ENCODE results near the gene ABCC5. TPM values are rescaled to one million over a fixed set of nuclear protein-coding genes. Genes with fewer than 3 reads are reported as not detected.
A peak's percentile ranks its signal among the peaks of the same experiment; 100 is the strongest.

Gene ABCC5
- polyA plus RNA-seq, 1 donor (not counting 4 experiments of a cell fraction or from before 2014, with no cell fraction given): 28.7 TPM

GRCh38 chr3:183924956-183925355, 92.7 kb downstream of the ABCC5 start:
- Histone ChIP-seq H3K9me1 (ENCODE audit: control insufficient read depth, extremely low read depth, insufficient read depth, low read length) (peaks cover 3% of the 10 kb centered on the region), H3K9ac (ENCODE audit: control insufficient read depth, extremely low read depth, insufficient read depth, low read length) (peak overlapping the region; percentile 67), H2AFZ (ENCODE audit: control insufficient read depth, low read length) (no peak overlapping the region), H3K4me2 (ENCODE audit: control insufficient read depth, extremely low read depth, insufficient read depth, low read depth, low read length) (peak overlapping the region; percentile 77), H3K27me3 (ENCODE audit: control insufficient read depth, extremely low read depth, insufficient read depth, low read length) (no peaks in the 10 kb centered on the region), H4K20me1 (ENCODE audit: control insufficient read depth, extremely low read depth, insufficient read depth, low read length) (peaks cover 4% of the 10 kb centered on the region), H3K27ac (ENCODE audit: control insufficient read depth, insufficient read depth, low read length) (peak overlapping the region; percentile 89), H3K79me2 (ENCODE audit: control insufficient read depth, insufficient read depth, low read length) (no peaks in the 10 kb centered on the region), H3K4me3 (ENCODE audit: control insufficient read depth in 2 of 3, extremely low read depth in 1 of 3, insufficient read depth in 2 of 3, low read depth in 1 of 3, low read length in 3 of 3) (peak overlapping the region in 2 of 3 experiments; percentile 16 to 40), H3K9me3 (ENCODE audit: control insufficient read depth, low read depth, low read length) (no peaks in the 10 kb centered on the region), H3K4me1 (ENCODE audit: control insufficient read depth, extremely low read depth, insufficient read depth, low read length) (peaks cover 20% of the 10 kb centered on the region), H3K36me3 (ENCODE audit: control insufficient read depth in 2 of 2, extremely low read depth in 1 of 2, insufficient read depth in 2 of 2, low read length in 2 of 2) (peaks cover 11 to 17% of the 10 kb centered on the region in 2 experiments)
- FAIRE-seq: peak; percentile 99
- dilution Hi-C loops (cut with MboI; ENCODE audit: extremely low pct_ligation_motif_present, low sequenced_read_pairs): no loop called here
- TF ChIP-seq EZH2 (IDR thresholded peaks at IDR 0.05; ENCODE audit: low read length) (no peak), CTCF (optimal IDR thresholded peaks at IDR 0.05 in 1 of 3, IDR thresholded peaks at IDR 0.05 in 1 of 3, conservative IDR thresholded peaks at IDR 0.05 in 1 of 3; ENCODE audit: extremely low read depth in 1 of 3, insufficient read depth in 2 of 3, low read length in 3 of 3) (no peak)
- peak; percentile 89 for DNase-seq (ENCODE audit: low read depth, low spot score)

DNA sequence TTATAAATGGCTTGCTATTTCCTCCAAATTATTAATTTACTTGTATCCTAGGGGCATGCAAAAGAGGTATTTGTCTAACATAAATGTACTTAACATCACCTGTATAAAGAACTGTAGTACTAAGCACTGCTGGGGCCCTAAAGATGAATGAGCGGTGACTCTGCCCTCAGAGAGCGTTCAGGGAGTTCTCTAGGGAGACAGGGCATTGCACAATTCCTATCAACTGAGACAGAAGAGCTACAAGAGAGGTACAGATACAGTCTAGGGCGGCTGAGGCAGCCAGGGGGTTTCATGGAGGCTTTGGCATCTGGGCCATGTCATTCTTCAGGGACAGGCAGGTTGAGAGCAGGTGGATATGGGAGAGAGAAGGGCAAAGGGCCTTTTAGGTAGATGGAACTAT, 93.1 kb downstream of the ABCC5 start:
- peak overlapping the region; percentile 67 for H3K9ac ChIP-seq (ENCODE audit: control insufficient read depth, extremely low read depth, insufficient read depth, low read length)
- DNase-seq (ENCODE audit: low read depth, low spot score) (no peak), FAIRE-seq (no peak)
- H3K79me2 ChIP-seq (ENCODE audit: control insufficient read depth, insufficient read depth, low read length): no peaks in the 10 kb centered on the region
- H2AFZ ChIP-seq (ENCODE audit: control insufficient read depth, low read length): no peak overlapping the region
- no peak for TF ChIP-seq CTCF (optimal IDR thresholded peaks at IDR 0.05 in 1 of 3, IDR thresholded peaks at IDR 0.05 in 1 of 3, conservative IDR thresholded peaks at IDR 0.05 in 1 of 3; ENCODE audit: extremely low read depth in 1 of 3, insufficient read depth in 2 of 3, low read length in 3 of 3)
- no peak for TF ChIP-seq EZH2 (IDR thresholded peaks at IDR 0.05; ENCODE audit: low read length)
- peaks cover 20% of the 10 kb centered on the region for H3K4me1 ChIP-seq (ENCODE audit: control insufficient read depth, extremely low read depth, insufficient read depth, low read length)
- H3K36me3 ChIP-seq (ENCODE audit: control insufficient read depth in 2 of 2, extremely low read depth in 1 of 2, insufficient read depth in 2 of 2, low read length in 2 of 2): peaks cover 11 to 19% of the 10 kb centered on the region in 2 experiments
- H3K4me3 ChIP-seq (ENCODE audit: control insufficient read depth in 2 of 3, extremely low read depth in 1 of 3, insufficient read depth in 2 of 3, low read depth in 1 of 3, low read length in 3 of 3): peak overlapping the region in 2 of 3 experiments; percentile 16 to 40
- peaks cover 4% of the 10 kb centered on the region for H4K20me1 ChIP-seq (ENCODE audit: control insufficient read depth, extremely low read depth, insufficient read depth, low read length)
- peak overlapping the region; percentile 77 for H3K4me2 ChIP-seq (ENCODE audit: control insufficient read depth, extremely low read depth, insufficient read depth, low read depth, low read length)
- dilution Hi-C loops (cut with MboI; ENCODE audit: extremely low pct_ligation_motif_present, low sequenced_read_pairs): no loop called here
- H3K9me1 ChIP-seq (ENCODE audit: control insufficient read depth, extremely low read depth, insufficient read depth, low read length): peaks cover 3% of the 10 kb centered on the region
- H3K27me3 ChIP-seq (ENCODE audit: control insufficient read depth, extremely low read depth, insufficient read depth, low read length): no peaks in the 10 kb centered on the region
- H3K9me3 ChIP-seq (ENCODE audit: control insufficient read depth, low read depth, low read length): no peaks in the 10 kb centered on the region
- peak overlapping the region; percentile 89 for H3K27ac ChIP-seq (ENCODE audit: control insufficient read depth, insufficient read depth, low read length)

Measured in keratinocyte (primary cell).